ENCODE measurements around the gene HELZ2. TPM values are rescaled to one million over a fixed set of nuclear protein-coding genes. Genes with fewer than 3 reads are reported as not detected.

The HELZ2 gene
- total RNA-seq, 3 donors from 2014 or later: 35.4 to 49.3 (median 36.2) TPM

DNA sequence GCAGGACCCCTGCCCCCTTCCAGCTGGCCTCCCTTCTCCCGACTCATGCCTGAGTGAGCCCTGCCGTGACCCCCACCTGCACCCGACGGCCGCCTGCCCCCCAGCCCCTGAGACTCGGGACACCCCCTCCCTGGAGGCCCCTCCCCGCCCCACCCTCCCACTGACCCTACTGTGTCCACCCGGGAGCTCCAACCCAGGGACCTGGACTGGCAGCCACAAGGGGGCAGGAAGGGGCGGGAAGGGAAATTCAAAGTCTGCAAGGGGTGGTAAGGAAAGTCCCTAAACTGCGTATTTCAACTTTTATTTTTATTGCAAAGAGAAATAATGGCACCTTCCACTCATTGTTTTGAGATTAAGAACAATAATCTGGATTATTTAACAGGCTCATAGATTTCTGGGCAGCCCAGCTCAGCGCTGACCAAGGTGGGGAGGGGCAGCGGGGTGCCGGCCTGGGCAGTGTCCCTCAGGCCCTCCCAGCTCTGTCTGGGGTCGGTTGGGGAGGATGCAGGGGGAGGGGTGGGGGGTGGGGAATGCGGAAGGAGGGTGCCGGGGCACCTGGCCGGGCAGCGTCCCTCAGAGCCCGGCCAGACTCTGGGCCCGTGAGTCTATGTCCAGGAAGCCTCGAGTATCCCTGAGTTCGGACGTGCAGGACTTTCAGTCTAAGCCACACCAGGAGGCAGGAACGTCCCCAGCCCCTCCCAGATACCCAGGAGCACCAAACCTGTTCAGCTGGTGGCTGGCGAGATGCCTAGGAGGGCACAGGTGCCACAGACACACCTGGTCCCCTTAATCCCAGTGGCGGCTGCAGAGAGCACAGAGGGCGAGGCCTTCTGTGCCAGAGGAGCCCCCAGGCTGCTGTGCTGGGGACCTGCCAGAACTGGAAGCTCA, 35.6 kb downstream of the HELZ2 start:
- no peak overlapping the region for H3K4me3 ChIP-seq
- H3K36me3 ChIP-seq (ENCODE audit: low read depth): no peaks in the 10 kb centered on the region
- peak; percentile 94 to 96 (median 94) for DNase-seq
- TF ChIP-seq, protein P1, sequence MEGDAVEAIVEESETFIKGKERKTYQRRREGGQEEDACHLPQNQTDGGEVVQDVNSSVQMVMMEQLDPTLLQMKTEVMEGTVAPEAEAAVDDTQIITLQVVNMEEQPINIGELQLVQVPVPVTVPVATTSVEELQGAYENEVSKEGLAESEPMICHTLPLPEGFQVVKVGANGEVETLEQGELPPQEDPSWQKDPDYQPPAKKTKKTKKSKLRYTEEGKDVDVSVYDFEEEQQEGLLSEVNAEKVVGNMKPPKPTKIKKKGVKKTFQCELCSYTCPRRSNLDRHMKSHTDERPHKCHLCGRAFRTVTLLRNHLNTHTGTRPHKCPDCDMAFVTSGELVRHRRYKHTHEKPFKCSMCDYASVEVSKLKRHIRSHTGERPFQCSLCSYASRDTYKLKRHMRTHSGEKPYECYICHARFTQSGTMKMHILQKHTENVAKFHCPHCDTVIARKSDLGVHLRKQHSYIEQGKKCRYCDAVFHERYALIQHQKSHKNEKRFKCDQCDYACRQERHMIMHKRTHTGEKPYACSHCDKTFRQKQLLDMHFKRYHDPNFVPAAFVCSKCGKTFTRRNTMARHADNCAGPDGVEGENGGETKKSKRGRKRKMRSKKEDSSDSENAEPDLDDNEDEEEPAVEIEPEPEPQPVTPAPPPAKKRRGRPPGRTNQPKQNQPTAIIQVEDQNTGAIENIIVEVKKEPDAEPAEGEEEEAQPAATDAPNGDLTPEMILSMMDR (IDR thresholded peaks at IDR 0.05): no peak
- intact Hi-C loops (cut with DNase I, micrococcal nuclease): loop anchor here (5.0 kb wide), 1 partner anchor 434 kb away; no protein-coding TSS in a partner anchor
- H3K4me1 ChIP-seq (ENCODE audit: low read depth): peaks cover 38% of the 10 kb centered on the region
- no peaks in the 10 kb centered on the region for H3K9me3 ChIP-seq
- ATAC-seq: peak; percentile 39

DNA sequence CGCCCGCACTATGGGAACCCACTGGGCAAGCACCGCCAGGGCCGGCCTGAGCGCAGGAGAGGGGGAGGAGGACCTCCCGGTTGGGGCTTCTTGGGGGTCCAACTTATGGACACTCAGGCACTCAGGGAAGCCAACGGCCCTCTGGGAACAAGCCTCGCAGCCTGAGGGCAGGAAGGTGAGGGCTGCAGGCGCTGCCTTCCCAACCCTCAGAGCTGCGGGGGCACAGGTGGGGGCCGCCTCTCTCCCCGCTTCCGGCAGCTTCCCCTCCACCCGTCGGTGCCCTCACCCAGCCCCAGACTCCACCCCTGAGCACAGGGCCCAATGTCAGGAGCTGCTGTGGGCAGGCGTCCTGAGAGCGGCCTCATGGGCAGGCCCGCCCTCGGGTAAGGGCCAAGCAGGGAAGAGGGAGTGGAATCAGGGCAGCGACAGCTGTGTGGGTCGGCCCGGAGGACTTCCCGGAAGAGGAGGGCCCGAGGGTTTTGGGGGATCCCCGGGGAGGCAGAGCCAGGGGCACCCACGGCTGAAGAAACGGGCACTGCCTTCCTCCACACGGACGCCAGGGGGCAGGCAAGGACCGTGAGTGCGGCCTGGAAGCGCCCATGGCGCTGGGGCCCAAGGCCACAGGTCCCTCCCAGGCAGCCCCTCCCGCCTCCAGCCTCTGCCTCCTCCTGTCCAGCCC, 36.4 kb downstream of the HELZ2 start:
- peak; percentile 74 for ATAC-seq
- Histone ChIP-seq H3K4me3 (no peak overlapping the region), H3K4me1 (ENCODE audit: low read depth) (peaks cover 38% of the 10 kb centered on the region), H3K9me3 (no peaks in the 10 kb centered on the region), H3K36me3 (ENCODE audit: low read depth) (no peaks in the 10 kb centered on the region)
- TF ChIP-seq, protein P1 (IDR thresholded peaks at IDR 0.05): peak; percentile 95
- intact Hi-C loops (cut with DNase I, micrococcal nuclease): loop anchor here (5.0 kb wide), 1 partner anchor 435 kb away; no protein-coding TSS in a partner anchor
- peak; percentile 96 to 98 (median 98) for DNase-seq

DNA sequence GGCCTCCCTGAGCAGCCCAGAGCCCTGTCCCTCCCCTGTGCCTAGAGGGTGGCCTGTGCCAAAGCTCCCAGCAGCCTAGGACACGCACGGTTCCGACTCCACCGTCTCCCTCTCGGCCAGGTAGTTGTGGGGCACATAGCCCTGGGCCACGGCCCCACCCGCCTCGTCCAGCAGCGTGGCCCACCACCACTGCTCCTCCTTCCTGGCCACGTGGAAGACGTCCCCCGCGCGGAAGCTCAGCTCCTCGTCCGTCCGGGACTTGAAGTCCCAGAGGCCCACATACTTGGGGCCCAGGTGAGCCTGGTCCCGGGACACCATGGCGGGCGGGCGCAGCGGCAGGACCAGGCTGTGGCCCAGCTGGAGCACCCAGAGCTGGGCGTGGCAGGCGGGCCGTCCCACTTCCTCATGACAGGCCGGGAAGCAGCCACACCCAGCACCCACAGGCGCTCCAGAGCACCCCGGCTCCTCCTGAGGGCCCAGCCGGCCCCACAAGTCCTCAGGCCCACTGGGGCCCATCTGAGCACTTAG, 37.0 kb downstream of the HELZ2 start, which contains the start of gene PTK6:
PTK6 (minus strand) TSS at position 380 of the 528 bp plus-strand sequence; CDS start at position 318, 62 bp downstream.
- H3K4me1 ChIP-seq (ENCODE audit: low read depth): peaks cover 38% of the 10 kb centered on the region
- TF ChIP-seq, protein P1 (IDR thresholded peaks at IDR 0.05): no peak

DNA sequence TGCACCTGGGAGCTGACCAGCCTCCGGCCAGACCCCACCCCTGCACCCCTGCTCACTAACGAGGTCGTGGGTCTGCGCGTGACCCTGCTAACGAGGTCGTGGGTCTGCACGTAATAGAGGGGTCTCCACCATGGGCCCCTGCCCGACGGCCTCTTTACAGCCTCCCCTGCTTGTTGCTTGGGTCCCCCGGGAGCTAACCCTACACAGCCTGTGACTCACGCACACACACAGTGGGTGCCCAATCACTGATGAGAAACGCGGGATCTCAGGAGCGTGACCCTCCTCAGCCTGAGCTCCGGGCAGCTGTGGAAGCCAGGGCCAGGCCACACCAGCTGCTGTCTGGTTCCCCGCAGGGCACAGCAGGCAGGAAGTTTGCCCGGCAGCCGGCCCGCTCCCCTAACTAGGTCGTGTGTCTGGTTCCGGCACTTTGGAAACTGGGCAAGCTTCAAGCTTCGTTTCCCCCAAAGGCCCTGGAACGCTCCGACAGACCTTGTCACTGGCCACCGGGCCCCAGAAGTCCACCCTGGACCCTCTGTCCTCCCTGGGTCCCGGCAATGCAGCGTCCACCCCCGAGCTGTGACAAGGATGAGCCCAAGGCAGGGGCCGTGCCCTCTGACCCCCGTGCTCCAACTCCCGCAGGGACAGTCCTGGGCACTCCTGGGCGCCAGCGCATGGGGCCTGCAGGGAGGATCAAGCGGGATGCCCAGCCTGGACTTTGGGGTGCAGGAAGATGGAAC, 37.6 kb downstream of the HELZ2 start:
- Histone ChIP-seq H3K36me3 (ENCODE audit: low read depth) (no peaks in the 10 kb centered on the region), H3K4me1 (ENCODE audit: low read depth) (peaks cover 43% of the 10 kb centered on the region), H3K9me3 (no peaks in the 10 kb centered on the region), H3K4me3 (peak overlapping the region; percentile 42)
- ATAC-seq: no peak
- DNase-seq: peak; percentile 58 to 71 (median 70)
- intact Hi-C loops (cut with DNase I, micrococcal nuclease): loop anchor here (5.0 kb wide), 1 partner anchor 436 kb away; no protein-coding TSS in a partner anchor
- TF ChIP-seq, protein P1 (IDR thresholded peaks at IDR 0.05): no peak

More for the DNA sequence above, 37.0 kb downstream of the HELZ2 start, which contains the start of gene PTK6:
- intact Hi-C loops (cut with DNase I, micrococcal nuclease): loop anchor here (5.0 kb wide), 1 partner anchor 435 kb away; no protein-coding TSS in a partner anchor
- Histone ChIP-seq H3K9me3 (no peaks in the 10 kb centered on the region), H3K36me3 (ENCODE audit: low read depth) (no peaks in the 10 kb centered on the region), H3K4me3 (peak within 1 kb of the TSS; percentile 42)
- peak; percentile 88 to 92 (median 90) for DNase-seq
- peak; percentile 61 for ATAC-seq

Data from mucosa of descending colon (tissue), 3 donors.